Panc1 (cell line): Measurements from ENCODE around the gene C10orf105.

Source experiments
- CTCF ChIP-seq: fragments of 450-650 bp; IDR thresholded peaks from 2 replicates; pipeline ENCODE4 v1.5.1; 2017; ENCODE audit warnings: mild to moderate bottlenecking
- TCF7L2 ChIP-seq: IDR thresholded peaks from 2 replicates; pipeline ENCODE4 v1.6.1; 2011; ENCODE audit warnings: mild to moderate bottlenecking, low read depth, low read length, inconsistent platforms

- TF ChIP-seq CTCF (no peak), TCF7L2 (no peak)
Measured at GRCh38 chr10:71687480-71687879, 32.1 kb downstream of the C10orf105 start.
